CD8-positive, alpha-beta memory T cell (primary cell): ENCODE data around the gene PRRT4. TPM values are rescaled to one million over a fixed set of nuclear protein-coding genes. Genes with fewer than 3 reads are reported as not detected.

Experiments
- CTCF ChIA-PET: fragments of 350-600 bp; sonication (Branson Sonifier 250); formaldehyde crosslinking; loops from one replicate; lab custom pipeline; 2021; ENCODE audit warnings: antibody characterized with exemption; lab: Charles Lee
- POLR2A ChIA-PET: fragments of 350-600 bp; sonication (Branson Sonifier 250); formaldehyde crosslinking; loops from one replicate; lab custom pipeline; 2021; ENCODE audit warnings: antibody characterized with exemption; lab: Charles Lee
- DNase-seq, 5 donors: peaks; one replicate each; pipeline versions ENCODE4 v3.0.0 to v3.0.0-alpha.2; 2020 to 2022; ENCODE audit warnings: mixed read lengths in 1 of 5
- H3K27ac ChIP-seq: one replicate; pipeline ENCODE4 v1.7.0; 2013; ENCODE audit warnings: low read depth, mild to moderate bottlenecking, low read length, moderate library complexity
- H3K27me3 ChIP-seq: 2 replicates; pipeline ENCODE4 v1.7.0; 2013; ENCODE audit warnings: low read length, mild to moderate bottlenecking; ENCODE audit not compliant: insufficient read depth, poor library complexity, severe bottlenecking
- H3K36me3 ChIP-seq: 2 replicates; pipeline ENCODE4 v1.7.0; 2013; ENCODE audit warnings: mild to moderate bottlenecking, low read length, moderate library complexity; ENCODE audit not compliant: insufficient read depth
- H3K4me1 ChIP-seq: 2 replicates; pipeline ENCODE4 v1.7.0; 2013; ENCODE audit warnings: mild to moderate bottlenecking, low read length, moderate library complexity; ENCODE audit not compliant: insufficient read depth
- H3K4me3 ChIP-seq: 2 replicates; pipeline ENCODE4 v1.7.0; 2013; ENCODE audit warnings: mild to moderate bottlenecking, low read length
- H3K9me3 ChIP-seq: 2 replicates; pipeline ENCODE4 v1.7.0; 2013; ENCODE audit warnings: mild to moderate bottlenecking, low read length
- H3K27ac Mint-ChIP-seq, 8 donors: one replicate each; pipeline ENCODE4 v1.8.0; 2020 to 2021; ENCODE audit warnings: mixed read lengths in 8 of 8, mild to moderate bottlenecking in 6 of 8, inconsistent platforms in 3 of 8, moderate library complexity in 3 of 8
- H3K27me3 Mint-ChIP-seq, 2 donors: one replicate each; pipeline ENCODE4 v1.8.0; 2020 to 2021; ENCODE audit warnings: mixed read lengths in 2 of 2, mild to moderate bottlenecking in 1 of 2, moderate library complexity in 1 of 2
- H3K36me3 Mint-ChIP-seq, 3 donors: one replicate each; pipeline ENCODE4 v1.8.0; 2020 to 2021; ENCODE audit warnings: mixed read lengths in 3 of 3, inconsistent platforms in 1 of 3, mild to moderate bottlenecking in 1 of 3
- H3K4me1 Mint-ChIP-seq, 3 donors: one replicate each; pipeline ENCODE4 v1.8.0; 2020 to 2021; ENCODE audit warnings: mixed read lengths in 3 of 3, inconsistent platforms in 1 of 3, mild to moderate bottlenecking in 1 of 3
- H3K4me3 Mint-ChIP-seq, 7 donors: one replicate each; pipeline ENCODE4 v1.8.0; 2020 to 2021; ENCODE audit warnings: mixed read lengths in 7 of 7, mild to moderate bottlenecking in 6 of 7, moderate library complexity in 4 of 7, inconsistent platforms in 2 of 7
- H3K9me3 Mint-ChIP-seq, 5 donors: one replicate each; pipeline ENCODE4 v1.8.0; 2020 to 2022; ENCODE audit warnings: mixed read lengths in 5 of 5, mild to moderate bottlenecking in 3 of 5, moderate library complexity in 2 of 5, inconsistent platforms in 1 of 5
- polyA plus RNA-seq: library from polyadenylated mRNA; unstranded; fragments of 300-500 nt; fragmentation: Illumina TruSeq; gene quantifications from one replicate; pipeline ENCODE4 v1.2.3, GENCODE V29; 2021
- total RNA-seq, 2 experiments: library from RNA; stranded (reverse); gene quantifications; one replicate each; pipeline ENCODE4 v1.2.3, GENCODE V29; 2021

The PRRT4 gene
- under 1 TPM; 0.22 to 0.35 TPM for total RNA-seq
- polyA plus RNA-seq: 0.09 TPM

GRCh38 chr7:128361411-128362379 lies at the start of gene PRRT4:
TSS of gene PRRT4 (minus strand) at chr7:128361690.
- Histone ChIP-seq H3K27me3 (peaks cover 26% of the 10 kb centered on the region), H3K27ac (no peak within 1 kb of the TSS), H3K36me3 (no peaks in the 10 kb centered on the region), H3K9me3 (no peaks in the 10 kb centered on the region), H3K4me1 (peaks cover 6% of the 10 kb centered on the region), H3K4me3 (peak within 1 kb of the TSS; percentile 62)
- H3K36me3 Mint-ChIP-seq: no peaks in the 10 kb centered on the region
- peak in 4 of 5 donors; percentile 17 to 69 (median 48) for DNase-seq
- no peaks in the 10 kb centered on the region for H3K9me3 Mint-ChIP-seq
- peaks cover 14 to 22% (median 14%) of the 10 kb centered on the region in 3 donors for H3K4me1 Mint-ChIP-seq
- ChIA-PET POLR2A (no interaction called here), CTCF (interaction anchor here (1.0 kb wide), 1 partner anchor 17 kb away, joined by 4 read pairs; no protein-coding TSS in a partner anchor)
- peak within 1 kb of the TSS in 4 of 8 donors; percentile 29 to 64 (median 60) for H3K27ac Mint-ChIP-seq
- peak within 1 kb of the TSS; percentile 67 to 92 (median 84) for H3K4me3 Mint-ChIP-seq
- H3K27me3 Mint-ChIP-seq: peaks cover 26 to 71% of the 10 kb centered on the region in 2 donors

GRCh38 chr7:128410451-128410753 lies 48.9 kb upstream of the PRRT4 start:
- no peak for DNase-seq
- Histone ChIP-seq H3K27me3 (no peaks in the 10 kb centered on the region), H3K27ac (peak overlapping the region; percentile 75), H3K4me1 (peaks cover 27% of the 10 kb centered on the region), H3K9me3 (no peaks in the 10 kb centered on the region), H3K36me3 (no peaks in the 10 kb centered on the region), H3K4me3 (peak overlapping the region; percentile 94)
- H3K4me1 Mint-ChIP-seq: peaks cover 22 to 37% (median 29%) of the 10 kb centered on the region in 3 donors
- H3K27me3 Mint-ChIP-seq: peaks cover 0 to 2% of the 10 kb centered on the region in 2 donors
- H3K27ac Mint-ChIP-seq: peak overlapping the region; percentile 63 to 98 (median 90)
- no peaks in the 10 kb centered on the region for H3K9me3 Mint-ChIP-seq
- CTCF ChIA-PET: interaction anchor here (1.4 to 12.3 kb wide), 3 partner anchors 8 to 15 kb away, joined by 3 to 131 read pairs (median 9); no protein-coding TSS in a partner anchor
- H3K4me3 Mint-ChIP-seq: peak overlapping the region; percentile 88 to 95 (median 93)
- peaks cover 0 to 4% (median 0%) of the 10 kb centered on the region in 3 donors for H3K36me3 Mint-ChIP-seq
- POLR2A ChIA-PET: interaction anchor here (0.5 kb wide), 1 partner anchor 301 kb away, joined by 3 read pairs; no protein-coding TSS in a partner anchor

- peaks cover 25 to 41% (median 32%) of the 10 kb centered on the region in 3 donors for H3K4me1 Mint-ChIP-seq
- H3K9me3 Mint-ChIP-seq: no peaks in the 10 kb centered on the region
- H3K4me3 Mint-ChIP-seq: peak within 1 kb of the TSS; percentile 88 to 97 (median 93)
- H3K36me3 Mint-ChIP-seq: peaks cover 0 to 4% (median 0%) of the 10 kb centered on the region in 3 donors
- no peaks in the 10 kb centered on the region for H3K27me3 Mint-ChIP-seq
- CTCF ChIA-PET: interaction anchor here (1.3 to 12.3 kb wide), 6 partner anchors 9 to 65 kb away, joined by 3 to 131 read pairs (median 6); no protein-coding TSS in a partner anchor
- no peaks in the 10 kb centered on the region for H3K9me3 ChIP-seq
- H3K36me3 ChIP-seq: no peaks in the 10 kb centered on the region
- H3K27me3 ChIP-seq: no peaks in the 10 kb centered on the region
- peak; percentile 82 to 87 (median 84) for DNase-seq
- POLR2A ChIA-PET: interaction anchor here (0.5 kb wide), 1 partner anchor 300 kb away, joined by 3 read pairs; no protein-coding TSS in a partner anchor
- peak within 1 kb of the TSS; percentile 84 to 98 (median 90) for H3K27ac Mint-ChIP-seq
- H3K27ac ChIP-seq: peak within 1 kb of the TSS; percentile 75
- peaks cover 33% of the 10 kb centered on the region for H3K4me1 ChIP-seq
- H3K4me3 ChIP-seq: peak within 1 kb of the TSS; percentile 94
These were observed 48.3 kb upstream of the PRRT4 start, which contains the start of gene IMPDH1 for GRCh38 chr7:128409596-128410450. TSS of gene IMPDH1 (minus strand) at chr7:128409982. CDS start at chr7:128409901, 81 bp downstream.

GRCh38 chr7:128408709-128409595 lies 47.5 kb upstream of the PRRT4 start:
- Mint-ChIP-seq H3K27ac (peak overlapping the region; percentile 78 to 96 (median 86)), H3K9me3 (no peaks in the 10 kb centered on the region)
- POLR2A ChIA-PET: interaction anchor here (1.1 kb wide), 1 partner anchor 16 kb away, joined by 3 read pairs; no protein-coding TSS in a partner anchor

GRCh38 chr7:128407751-128408708 lies 46.5 kb upstream of the PRRT4 start:
- peak overlapping the region; percentile 75 for H3K27ac ChIP-seq
- H3K9me3 Mint-ChIP-seq: no peaks in the 10 kb centered on the region
- peaks cover 0 to 7% (median 2%) of the 10 kb centered on the region in 3 donors for H3K36me3 Mint-ChIP-seq
- H3K36me3 ChIP-seq: no peaks in the 10 kb centered on the region
- H3K4me1 Mint-ChIP-seq: peaks cover 36 to 56% (median 48%) of the 10 kb centered on the region in 3 donors
- no peaks in the 10 kb centered on the region for H3K27me3 ChIP-seq
- no peaks in the 10 kb centered on the region for H3K27me3 Mint-ChIP-seq
- peaks cover 45% of the 10 kb centered on the region for H3K4me1 ChIP-seq
- ChIA-PET POLR2A (interaction anchor here (0.6 to 1.1 kb wide), 3 partner anchors 17 to 643 kb away, joined by 3 to 6 read pairs (median 3); no protein-coding TSS in a partner anchor), CTCF (interaction anchor here (1.2 to 12.3 kb wide), 6 partner anchors 10 to 67 kb away, joined by 3 to 131 read pairs (median 4); no protein-coding TSS in a partner anchor)
- peak overlapping the region; percentile 0 to 95 (median 79) for H3K27ac Mint-ChIP-seq
- no peak for DNase-seq
- peak overlapping the region; percentile 17 to 92 (median 83) for H3K4me3 Mint-ChIP-seq
- no peaks in the 10 kb centered on the region for H3K9me3 ChIP-seq
- no peak overlapping the region for H3K4me3 ChIP-seq

More at GRCh38 chr7:128408709-128409595, 47.5 kb upstream of the PRRT4 start:
- Mint-ChIP-seq H3K4me1 (peaks cover 33 to 50% (median 41%) of the 10 kb centered on the region in 3 donors), H3K4me3 (peak overlapping the region; percentile 83 to 97 (median 88)), H3K27me3 (no peaks in the 10 kb centered on the region), H3K36me3 (peaks cover 0 to 4% (median 0%) of the 10 kb centered on the region in 3 donors)
- H3K27me3 ChIP-seq: no peaks in the 10 kb centered on the region
- H3K27ac ChIP-seq: peak overlapping the region; percentile 75
- peaks cover 41% of the 10 kb centered on the region for H3K4me1 ChIP-seq
- H3K9me3 ChIP-seq: no peaks in the 10 kb centered on the region
- CTCF ChIA-PET: interaction anchor here (1.2 to 12.3 kb wide), 7 partner anchors 10 to 66 kb away, joined by 3 to 131 read pairs (median 3); no protein-coding TSS in a partner anchor
- DNase-seq: no peak
- H3K4me3 ChIP-seq: peak overlapping the region; percentile 94
- no peaks in the 10 kb centered on the region for H3K36me3 ChIP-seq

GRCh38 chr7:128407233-128407589 lies 45.7 kb upstream of the PRRT4 start:
- H3K4me3 ChIP-seq: no peak overlapping the region
- H3K27me3 Mint-ChIP-seq: no peaks in the 10 kb centered on the region
- peak overlapping the region in 6 of 8 donors; percentile 51 to 91 (median 82) for H3K27ac Mint-ChIP-seq
- no peak for DNase-seq
- peaks cover 45% of the 10 kb centered on the region for H3K4me1 ChIP-seq
- peak overlapping the region in 6 of 7 donors; percentile 38 to 88 (median 68) for H3K4me3 Mint-ChIP-seq
- H3K36me3 ChIP-seq: no peaks in the 10 kb centered on the region
- H3K27me3 ChIP-seq: no peaks in the 10 kb centered on the region
- peaks cover 36 to 56% (median 55%) of the 10 kb centered on the region in 3 donors for H3K4me1 Mint-ChIP-seq
- H3K9me3 Mint-ChIP-seq: no peaks in the 10 kb centered on the region
- H3K27ac ChIP-seq: no peak overlapping the region
- H3K9me3 ChIP-seq: no peaks in the 10 kb centered on the region
- peaks cover 0 to 15% (median 2%) of the 10 kb centered on the region in 3 donors for H3K36me3 Mint-ChIP-seq
- CTCF ChIA-PET: interaction anchor here (2.6 to 12.3 kb wide), 2 partner anchors 9 to 19 kb away, joined by 16 to 131 read pairs; no protein-coding TSS in a partner anchor
- POLR2A ChIA-PET: interaction anchor here (0.6 kb wide), 1 partner anchor 644 kb away, joined by 6 read pairs; no protein-coding TSS in a partner anchor
